ENCODE data around the gene TIE1. TPM values are rescaled to one million over a fixed set of nuclear protein-coding genes. Genes with fewer than 3 reads are reported as not detected.

TIE1 gene
- total RNA-seq, 2 donors from 2014 or later = 23.6 to 51.7 TPM

- Histone ChIP-seq H3K27me3 (no peaks in the 10 kb centered on the region), H3K9me3 (no peaks in the 10 kb centered on the region), H3K4me1 (peaks cover 0 to 52% of the 10 kb centered on the region in 2 donors), H3K27ac (peak overlapping the region; percentile 87 to 91), H3K4me3 (peak overlapping the region; percentile 41 to 54), H3K36me3 (no peaks in the 10 kb centered on the region)
- DNase-seq (ENCODE audit: low spot score) = no peak
- no peak for TF ChIP-seq CTCF (IDR thresholded peaks at IDR 0.05)
These were observed 47.6 kb downstream of the TIE1 start for GRCh38 chr1:43348343-43348808.

DNA sequence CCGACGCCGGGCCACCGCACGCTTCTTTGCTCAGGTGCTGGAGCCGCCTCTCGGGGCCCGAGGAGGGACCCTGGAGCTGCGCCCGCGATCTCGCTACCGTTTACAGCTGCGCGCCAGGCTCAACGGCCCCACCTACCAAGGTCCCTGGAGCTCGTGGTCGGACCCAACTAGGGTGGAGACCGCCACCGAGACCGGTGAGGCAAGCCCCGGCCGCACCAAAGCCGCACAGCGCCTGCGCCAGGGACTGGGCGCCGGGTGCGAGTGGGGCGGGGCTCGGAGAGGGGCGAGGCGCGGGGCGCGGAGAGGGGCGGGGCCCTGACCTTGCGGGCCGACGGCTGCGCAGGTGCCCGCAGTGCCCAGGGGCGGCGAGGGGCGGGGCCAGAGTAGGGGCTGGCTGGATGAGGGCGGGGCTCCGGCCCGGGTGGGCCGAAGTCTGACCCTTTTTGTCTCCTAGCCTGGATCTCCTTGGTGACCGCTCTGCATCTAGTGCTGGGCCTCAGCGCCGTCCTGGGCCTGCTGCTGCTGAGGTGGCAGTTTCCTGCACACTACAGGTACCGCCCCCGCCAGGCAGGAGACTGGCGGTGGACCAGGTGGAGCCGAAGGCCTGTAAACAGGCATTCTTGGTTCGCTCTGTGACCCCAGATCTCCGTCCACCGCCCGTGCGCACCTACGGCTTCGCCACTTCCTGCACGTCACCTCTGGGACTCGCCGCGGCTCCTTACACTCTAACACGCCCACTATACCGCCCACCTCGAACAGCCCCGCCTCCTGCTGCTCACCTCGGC lies 48.2 kb downstream of the TIE1 start:
- Histone ChIP-seq H3K27me3 (no peaks in the 10 kb centered on the region), H3K4me3 (peak overlapping the region; percentile 41 to 54), H3K27ac (peak overlapping the region; percentile 87 to 91), H3K9me3 (no peaks in the 10 kb centered on the region), H3K4me1 (peaks cover 0 to 45% of the 10 kb centered on the region in 2 donors), H3K36me3 (no peaks in the 10 kb centered on the region)
- DNase-seq (ENCODE audit: low spot score) = peak; percentile 78
- TF ChIP-seq CTCF (IDR thresholded peaks at IDR 0.05) = no peak

- DNase-seq (ENCODE audit: low spot score) = no peak
- TF ChIP-seq CTCF (IDR thresholded peaks at IDR 0.05) = no peak
- Histone ChIP-seq H3K27ac (peak overlapping the region; percentile 87 to 91), H3K36me3 (no peaks in the 10 kb centered on the region), H3K9me3 (no peaks in the 10 kb centered on the region), H3K27me3 (no peaks in the 10 kb centered on the region), H3K4me3 (peak overlapping the region; percentile 41 to 54), H3K4me1 (peaks cover 0 to 38% of the 10 kb centered on the region in 2 donors)
These were observed 49.0 kb downstream of the TIE1 start for GRCh38 chr1:43349594-43350306.

DNA sequence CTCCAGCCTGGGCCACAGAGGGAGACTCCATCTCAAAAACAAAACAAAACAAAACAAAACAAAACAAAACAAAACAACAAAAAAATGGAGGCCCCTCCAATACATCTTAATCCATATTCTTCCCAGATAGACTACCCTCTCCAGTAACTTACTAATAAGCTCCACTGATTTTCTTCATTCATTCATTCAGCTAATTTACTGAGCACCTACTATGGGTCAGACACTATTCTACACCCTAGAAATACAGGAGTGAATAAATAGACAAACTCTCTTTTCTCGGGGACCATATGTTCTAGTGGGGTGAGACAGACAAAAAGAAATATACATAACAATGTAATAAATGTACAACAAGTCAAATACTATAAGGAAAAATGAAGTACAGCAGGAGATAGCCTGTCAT lies 50.2 kb downstream of the TIE1 start:
- no peak for TF ChIP-seq CTCF (IDR thresholded peaks at IDR 0.05)
- no peak for DNase-seq (ENCODE audit: low spot score)
- Histone ChIP-seq H3K27ac (no peak overlapping the region), H3K9me3 (no peaks in the 10 kb centered on the region), H3K4me3 (no peak overlapping the region), H3K27me3 (no peaks in the 10 kb centered on the region), H3K4me1 (peaks cover 0 to 27% of the 10 kb centered on the region in 2 donors), H3K36me3 (no peaks in the 10 kb centered on the region)

DNA sequence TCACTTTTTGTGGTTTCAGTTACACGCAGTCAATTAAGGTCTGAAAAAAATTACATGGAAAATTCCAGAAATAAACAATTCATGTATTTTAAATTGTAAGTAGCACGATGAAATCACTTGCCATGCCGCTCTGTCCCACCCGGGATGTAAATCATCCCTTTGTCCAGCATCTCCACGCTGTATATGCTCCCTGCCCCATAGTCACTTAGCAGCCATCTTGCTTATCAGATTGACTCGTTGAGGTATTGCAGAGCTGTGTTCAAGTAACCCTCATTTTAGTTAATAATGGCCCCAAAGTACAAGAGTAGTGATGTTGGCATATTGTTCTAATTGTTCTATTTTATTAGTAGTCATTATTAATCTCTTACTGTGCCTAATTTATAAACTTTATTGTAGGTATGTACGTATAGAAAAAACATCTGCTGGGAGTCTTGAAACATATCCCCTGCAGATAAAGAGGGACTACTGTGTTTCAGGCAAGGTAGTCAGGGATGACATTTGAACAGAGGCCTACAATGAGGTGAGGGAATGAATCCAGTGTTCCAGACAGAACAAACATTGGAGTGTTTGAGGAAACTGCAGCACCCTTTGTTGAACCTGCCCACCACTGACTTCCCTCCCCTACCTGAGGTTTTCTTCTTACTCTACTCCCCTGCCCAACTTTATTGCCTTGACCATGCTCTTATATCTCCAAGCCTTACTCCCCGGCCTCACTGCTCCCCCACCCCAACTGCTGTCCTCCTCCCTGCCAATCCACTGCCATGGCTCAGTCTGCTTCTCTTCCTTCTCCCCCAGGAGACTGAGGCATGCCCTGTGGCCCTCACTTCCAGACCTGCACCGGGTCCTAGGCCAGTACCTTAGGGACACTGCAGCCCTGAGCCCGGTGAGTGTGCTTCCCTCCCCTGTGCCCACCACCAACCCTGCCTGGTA lies 50.9 kb downstream of the TIE1 start:
- no peak overlapping the region for H3K27ac ChIP-seq

More for the DNA sequence above, 50.9 kb downstream of the TIE1 start:
- DNase-seq (ENCODE audit: low spot score) = no peak
- no peak for TF ChIP-seq CTCF (IDR thresholded peaks at IDR 0.05)
- H3K27me3 ChIP-seq = no peaks in the 10 kb centered on the region
- H3K4me1 ChIP-seq = peaks cover 0 to 26% of the 10 kb centered on the region in 2 donors
- no peak overlapping the region for H3K4me3 ChIP-seq
- no peaks in the 10 kb centered on the region for H3K36me3 ChIP-seq
- H3K9me3 ChIP-seq = no peaks in the 10 kb centered on the region
